ENCODE results near the gene HCFC2.
"Not testable (repeated sequence)": the region's sequence is repeated elsewhere in the genome, so short reads cannot be mapped to it uniquely, and the experiment has no call there.

Gene HCFC2

DNA sequence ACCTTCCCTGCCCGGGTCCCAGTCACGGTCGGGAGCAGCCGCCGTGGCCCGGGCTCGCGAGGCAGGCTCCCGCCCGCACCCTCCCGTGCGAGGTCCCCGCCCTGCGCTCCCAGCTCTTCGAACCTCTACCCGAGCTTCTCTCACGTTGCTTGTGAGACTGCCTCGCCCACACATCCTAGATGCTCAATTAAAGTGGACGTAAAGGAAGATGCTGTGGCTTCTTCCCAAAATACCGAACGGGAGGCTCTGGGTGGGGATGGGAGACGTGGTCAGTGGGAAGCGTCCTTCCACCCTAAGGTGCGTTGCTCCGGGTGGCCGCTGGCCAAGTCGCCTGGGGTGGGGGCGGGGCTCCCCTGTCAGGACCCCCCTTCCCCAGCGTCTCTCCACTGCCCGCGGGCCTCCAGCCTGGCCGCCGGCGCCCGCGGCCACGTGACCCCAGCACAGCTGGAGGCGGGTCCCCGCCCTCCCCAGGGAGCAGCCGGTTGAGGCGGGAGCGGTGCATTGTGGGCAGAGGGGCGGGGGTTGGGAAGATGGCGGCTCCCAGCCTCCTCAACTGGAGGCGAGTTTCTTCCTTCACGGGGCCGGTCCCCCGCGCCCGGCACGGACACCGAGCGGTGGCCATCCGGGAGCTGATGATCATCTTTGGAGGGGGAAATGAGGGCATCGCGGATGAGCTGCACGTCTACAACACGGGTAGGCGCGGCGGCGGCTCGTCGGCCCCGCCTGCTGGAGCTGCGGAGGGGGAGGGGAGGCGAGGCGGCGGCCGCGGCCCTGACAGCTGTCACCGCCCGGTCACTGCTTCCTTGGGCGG is at the start of gene HCFC2:
Gene HCFC2, plus strand, starts transcription at position 501 of the 811 bp plus-strand sequence. Its CDS starts 30 bp downstream, at position 531.
- peak; percentile 89 to 98 for DNase-seq (ENCODE audit: low read depth in 1 of 2, low spot score in 1 of 2)
- TF ChIP-seq JUND (IDR thresholded peaks at IDR 0.05; ENCODE audit: low read depth): no peak
- in situ Hi-C loops (cut with HindIII; ENCODE audit: low pct_unique_long_range_greater_than_20kb, low sequenced_read_pairs): no loop called here

DNA sequence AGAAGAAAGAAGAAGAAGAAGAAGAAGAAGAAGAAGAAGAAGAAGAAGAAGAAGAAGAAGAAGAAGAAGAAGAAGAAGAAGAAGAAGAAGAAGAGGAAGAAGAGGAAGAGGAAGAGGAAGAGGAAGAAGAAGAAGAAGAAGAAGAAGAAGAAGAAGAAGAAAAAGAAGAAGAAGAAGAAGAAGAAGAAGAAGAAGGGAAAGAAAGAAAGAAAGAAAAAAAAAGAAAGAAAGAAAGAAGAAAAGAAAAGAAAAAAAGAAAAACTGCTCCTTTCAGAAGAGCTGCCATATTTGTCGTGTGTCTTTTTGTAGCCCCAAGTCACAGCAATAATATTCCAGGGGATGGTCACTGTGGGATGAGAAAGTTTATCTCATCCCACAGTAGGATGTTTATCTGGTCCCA is 42.5 kb upstream of the HCFC2 start:
- in situ Hi-C loops (cut with HindIII; ENCODE audit: low pct_unique_long_range_greater_than_20kb, low sequenced_read_pairs); DNase-seq (ENCODE audit: low read depth in 1 of 2, low spot score in 1 of 2): not testable (repeated sequence)

DNA sequence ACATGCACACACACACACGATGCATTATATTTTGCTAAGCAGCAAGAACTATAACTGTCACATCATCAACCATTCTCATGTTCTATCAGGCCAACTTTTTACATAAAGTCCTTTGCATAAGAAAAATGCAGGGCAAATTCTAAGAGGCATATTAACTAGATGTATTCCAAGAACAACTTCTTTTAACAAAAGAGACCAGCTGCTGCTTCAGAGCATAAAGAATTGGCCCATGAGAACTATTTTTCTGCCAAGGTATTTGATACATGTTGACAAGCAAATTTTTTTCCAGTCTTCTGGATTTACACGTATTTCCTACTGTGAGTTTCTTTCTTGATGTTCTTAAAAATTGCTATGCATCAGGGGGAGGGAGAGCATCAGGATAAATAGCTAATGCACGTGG is 41.5 kb upstream of the HCFC2 start:
- in situ Hi-C loops (cut with HindIII; ENCODE audit: low pct_unique_long_range_greater_than_20kb, low sequenced_read_pairs): no loop called here
- DNase-seq (ENCODE audit: low read depth in 1 of 2, low spot score in 1 of 2): no peak
- no peak for TF ChIP-seq JUND (IDR thresholded peaks at IDR 0.05; ENCODE audit: low read depth)

DNA sequence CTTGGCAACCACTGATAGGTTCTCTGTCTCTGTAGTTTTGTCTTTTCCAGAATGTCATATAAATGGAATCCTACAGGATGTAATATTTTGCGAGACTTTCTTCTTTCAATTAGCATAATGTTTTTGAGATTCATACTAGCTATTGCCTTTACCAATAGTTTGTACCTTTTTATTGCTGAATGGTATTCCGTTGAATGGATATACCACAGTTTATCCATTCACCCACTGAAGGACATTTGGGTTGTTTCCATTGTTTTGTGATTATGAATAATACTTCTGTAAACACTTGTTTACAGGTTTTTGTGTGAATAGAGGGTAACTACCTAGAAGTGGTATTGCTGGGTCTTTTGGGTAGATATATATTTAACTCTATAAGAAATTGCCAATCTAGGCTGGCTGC is 40.6 kb upstream of the HCFC2 start:
- DNase-seq (ENCODE audit: low read depth in 1 of 2, low spot score in 1 of 2): no peak
- no peak for TF ChIP-seq JUND (IDR thresholded peaks at IDR 0.05; ENCODE audit: low read depth)
- in situ Hi-C loops (cut with HindIII; ENCODE audit: low pct_unique_long_range_greater_than_20kb, low sequenced_read_pairs): no loop called here

DNA sequence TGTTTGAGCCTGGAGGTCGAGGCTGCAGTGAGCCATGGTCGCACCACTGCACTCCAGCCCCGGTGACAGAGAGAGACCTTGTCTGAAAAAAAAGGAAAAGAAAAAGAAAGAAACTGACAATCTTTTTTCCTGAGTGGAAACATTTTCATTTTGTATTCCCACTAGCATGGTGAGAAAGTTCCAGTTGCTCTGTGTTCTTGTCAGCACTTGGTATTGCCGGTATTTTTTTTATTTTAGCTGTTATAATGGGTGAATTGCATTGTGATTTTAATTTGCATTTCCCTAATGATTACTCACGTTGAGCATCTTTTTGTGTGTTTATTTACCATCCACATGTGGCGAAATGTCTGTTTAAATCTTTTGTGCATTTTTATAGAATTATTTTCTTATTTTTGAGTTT is 40.0 kb upstream of the HCFC2 start:
- DNase-seq (ENCODE audit: low read depth in 1 of 2, low spot score in 1 of 2): no peak
- in situ Hi-C loops (cut with HindIII; ENCODE audit: low pct_unique_long_range_greater_than_20kb, low sequenced_read_pairs): no loop called here
- TF ChIP-seq JUND (IDR thresholded peaks at IDR 0.05; ENCODE audit: low read depth): no peak

DNA sequence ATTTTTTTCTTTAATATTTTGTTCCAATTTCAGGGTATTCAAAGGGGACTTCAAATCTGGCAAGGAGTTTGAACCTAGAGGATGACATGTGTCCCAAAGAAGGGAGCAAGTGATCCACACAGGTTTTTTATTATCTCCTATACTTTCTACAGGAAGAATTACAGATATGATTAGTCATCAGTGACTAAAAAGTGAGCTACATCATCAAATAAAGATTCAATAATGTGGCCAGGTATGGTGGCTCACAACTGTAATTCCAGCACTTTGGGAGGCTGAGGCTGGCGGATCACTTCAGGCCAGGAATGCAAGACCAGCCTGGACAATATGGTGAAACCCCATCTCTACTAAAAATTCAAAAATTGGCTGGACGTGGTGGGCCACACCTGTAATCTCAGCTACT is 38.6 kb upstream of the HCFC2 start:
- in situ Hi-C loops (cut with HindIII; ENCODE audit: low pct_unique_long_range_greater_than_20kb, low sequenced_read_pairs): no loop called here
- TF ChIP-seq JUND (IDR thresholded peaks at IDR 0.05; ENCODE audit: low read depth): no peak
- DNase-seq (ENCODE audit: low read depth in 1 of 2, low spot score in 1 of 2): no peak

DNA sequence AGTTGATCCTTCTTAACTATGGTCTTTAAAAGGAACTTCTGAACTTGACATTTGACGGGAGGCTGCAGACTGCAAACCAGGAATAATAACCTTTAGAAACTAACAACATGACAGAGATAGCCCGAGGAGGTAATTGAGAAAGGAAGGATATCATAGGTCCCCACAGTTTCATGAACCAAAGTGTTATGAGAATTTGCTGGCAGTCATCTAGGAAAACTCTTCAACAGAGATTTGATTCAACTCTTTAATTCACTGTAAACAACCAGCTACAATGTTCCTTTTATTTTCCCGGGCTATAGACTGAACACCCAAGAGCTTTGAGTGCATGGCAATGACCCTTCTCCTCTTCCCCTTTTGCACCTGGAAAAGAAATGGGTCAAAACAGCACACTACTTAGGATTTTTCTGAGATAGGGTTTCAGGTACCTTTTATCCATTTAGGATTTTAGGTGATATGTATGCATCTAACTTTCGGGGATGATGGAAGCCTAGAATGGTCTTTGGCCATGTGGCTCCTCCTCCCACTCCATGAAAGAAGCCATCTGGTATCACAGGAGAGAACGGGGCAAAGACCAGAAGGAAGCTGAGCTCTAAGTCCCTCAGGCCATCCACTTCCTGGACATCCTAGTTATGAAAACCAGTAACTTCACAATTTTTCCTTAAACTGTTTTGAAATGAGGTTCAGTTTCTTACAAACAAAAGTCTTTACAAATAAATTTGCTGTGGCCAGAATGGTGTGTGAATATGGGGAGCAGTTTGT is 37.3 kb upstream of the HCFC2 start:
- DNase-seq (ENCODE audit: low read depth in 1 of 2, low spot score in 1 of 2): no peak
- in situ Hi-C loops (cut with HindIII; ENCODE audit: low pct_unique_long_range_greater_than_20kb, low sequenced_read_pairs): no loop called here
- TF ChIP-seq JUND (IDR thresholded peaks at IDR 0.05; ENCODE audit: low read depth): no peak

DNA sequence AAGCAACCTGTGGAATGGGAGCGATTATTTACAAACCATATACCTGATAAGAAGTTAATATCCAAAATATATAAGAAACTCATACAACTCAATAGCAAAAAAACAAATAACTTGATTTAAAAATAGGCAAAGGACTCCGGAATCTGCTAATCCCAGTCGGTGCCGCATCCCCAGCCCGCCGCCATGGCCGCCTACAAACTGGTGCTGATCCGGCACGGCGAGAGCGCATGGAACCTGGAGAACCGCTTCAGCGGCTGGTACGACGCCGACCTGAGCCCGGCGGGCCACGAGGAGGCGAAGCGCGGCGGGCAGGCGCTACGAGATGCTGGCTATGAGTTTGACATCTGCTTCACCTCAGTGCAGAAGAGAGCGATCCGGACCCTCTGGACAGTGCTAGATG is 33.7 kb upstream of the HCFC2 start:
- in situ Hi-C loops (cut with HindIII; ENCODE audit: low pct_unique_long_range_greater_than_20kb, low sequenced_read_pairs); DNase-seq (ENCODE audit: low read depth in 1 of 2, low spot score in 1 of 2): not testable (repeated sequence)

DNA sequence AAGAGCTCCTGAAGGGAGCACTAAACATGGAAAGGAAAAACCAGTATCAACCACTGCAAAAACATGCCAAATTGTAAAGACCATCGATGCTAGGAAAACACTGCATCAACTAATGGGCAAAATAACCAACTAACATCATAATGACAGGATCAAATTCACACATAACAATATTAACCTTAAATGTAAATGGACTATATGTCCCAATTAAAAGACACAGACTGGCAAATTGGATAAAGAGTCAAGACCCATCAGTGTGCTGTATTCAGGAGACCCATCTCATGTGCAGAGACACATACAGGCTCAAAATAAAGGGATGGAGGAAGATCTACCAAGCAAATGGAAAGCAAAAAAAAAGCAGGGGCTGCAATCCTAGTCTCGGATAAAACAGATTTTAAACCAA is 28.2 kb upstream of the HCFC2 start:
- DNase-seq (ENCODE audit: low read depth in 1 of 2, low spot score in 1 of 2); in situ Hi-C loops (cut with HindIII; ENCODE audit: low pct_unique_long_range_greater_than_20kb, low sequenced_read_pairs): not testable (repeated sequence)

DNA sequence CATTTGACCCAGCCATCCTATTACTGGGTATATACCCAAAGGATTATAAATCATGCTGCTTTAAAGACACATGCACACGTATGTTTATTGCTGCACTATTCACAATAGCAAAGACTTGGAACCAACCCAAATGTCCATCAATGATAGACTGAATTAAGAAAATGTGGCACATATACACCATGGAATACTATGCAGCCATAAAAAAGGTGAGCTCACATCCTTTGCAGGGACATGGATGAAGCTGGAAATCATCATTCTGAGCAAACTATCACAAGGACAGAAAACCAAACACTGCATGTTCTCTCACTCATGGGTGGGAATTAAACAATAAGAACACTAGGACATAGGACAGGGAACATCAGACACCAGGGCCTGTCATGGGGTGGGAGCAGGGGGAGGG is 24.6 kb upstream of the HCFC2 start:
- in situ Hi-C loops (cut with HindIII; ENCODE audit: low pct_unique_long_range_greater_than_20kb, low sequenced_read_pairs); DNase-seq (ENCODE audit: low read depth in 1 of 2, low spot score in 1 of 2): not testable (repeated sequence)

DNA sequence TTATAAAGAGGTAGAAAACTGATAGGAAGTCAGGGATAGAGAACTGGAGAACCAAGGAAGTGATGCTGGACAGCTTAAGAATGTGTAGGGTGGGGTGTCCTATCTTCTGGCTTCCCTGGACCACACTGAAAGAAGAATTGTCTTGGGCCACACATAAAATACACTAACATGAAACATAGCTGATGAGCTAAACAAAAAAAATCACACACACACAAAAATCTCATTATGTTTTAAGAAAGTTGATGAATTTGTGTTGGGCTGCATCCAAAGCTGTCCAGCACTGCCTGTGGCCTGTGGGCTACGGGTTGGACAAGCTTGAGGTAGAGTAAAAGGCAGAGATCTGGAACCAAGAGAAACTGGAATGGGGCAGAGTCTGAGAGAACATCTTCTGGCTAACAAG is 21.8 kb upstream of the HCFC2 start:
- no peak for DNase-seq (ENCODE audit: low read depth in 1 of 2, low spot score in 1 of 2)
- in situ Hi-C loops (cut with HindIII; ENCODE audit: low pct_unique_long_range_greater_than_20kb, low sequenced_read_pairs): no loop called here
- TF ChIP-seq JUND (IDR thresholded peaks at IDR 0.05; ENCODE audit: low read depth): no peak

DNA sequence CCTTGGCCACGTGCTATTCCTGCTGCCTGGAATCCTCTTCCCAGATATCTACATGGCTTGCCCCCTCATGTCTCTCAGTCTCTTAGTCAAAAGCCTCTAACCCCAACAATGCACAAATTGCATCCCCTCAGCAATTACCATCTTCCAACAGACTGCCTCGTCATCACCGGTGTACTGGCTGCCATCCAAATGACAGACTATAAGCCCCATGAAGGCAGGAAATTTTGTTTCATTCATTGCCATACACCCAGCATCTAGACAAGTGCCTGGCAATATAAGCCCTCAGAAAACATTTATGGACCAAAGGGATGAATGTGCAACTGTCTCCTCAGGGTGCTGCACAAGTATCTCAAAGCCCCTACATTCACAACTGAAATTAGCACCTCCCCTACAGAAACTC is 20.2 kb upstream of the HCFC2 start:
- in situ Hi-C loops (cut with HindIII; ENCODE audit: low pct_unique_long_range_greater_than_20kb, low sequenced_read_pairs): no loop called here
- no peak for TF ChIP-seq JUND (IDR thresholded peaks at IDR 0.05; ENCODE audit: low read depth)
- DNase-seq (ENCODE audit: low read depth in 1 of 2, low spot score in 1 of 2): no peak

DNA sequence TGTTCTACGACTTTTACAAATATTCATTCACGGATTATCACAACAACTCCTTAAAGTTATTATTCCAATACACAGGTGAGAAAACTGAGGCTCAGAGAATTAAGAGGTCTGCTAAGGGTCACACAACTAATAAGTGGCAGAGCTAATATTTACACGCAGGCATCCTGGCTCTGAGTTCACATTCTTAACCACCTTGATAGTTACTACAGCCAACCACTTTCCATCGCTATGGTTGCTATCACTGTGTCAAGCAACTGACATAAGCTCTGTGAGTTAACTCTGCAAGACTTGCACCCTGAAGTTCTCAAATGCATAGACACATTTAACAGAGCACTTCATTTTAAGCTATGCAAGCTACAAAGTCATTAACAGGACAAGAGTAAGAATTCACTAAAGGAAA is 18.0 kb upstream of the HCFC2 start:
- in situ Hi-C loops (cut with HindIII; ENCODE audit: low pct_unique_long_range_greater_than_20kb, low sequenced_read_pairs): no loop called here
- no peak for DNase-seq (ENCODE audit: low read depth in 1 of 2, low spot score in 1 of 2)
- no peak for TF ChIP-seq JUND (IDR thresholded peaks at IDR 0.05; ENCODE audit: low read depth)
